Pancreas (tissue), 10 donors: ENCODE measurements around the gene TMEM255B. TPM values are rescaled to one million over a fixed set of nuclear protein-coding genes. Genes with fewer than 3 reads are reported as not detected.
A peak's percentile ranks its signal among the peaks of the same experiment; 100 is the strongest.

Experiments
- ATAC-seq, 4 donors: fragments of 200-7000 bp; cut with Tn5 transposase; one replicate each; pipeline versions ENCODE4 v1.8.0 to v1.9.1; 2020; ENCODE audit warnings: mild to moderate bottlenecking in 4 of 4, moderate library complexity in 4 of 4
- DNase-seq, 6 donors: peaks; one replicate each; pipeline ENCODE4 v3.0.0-alpha.2; 2020
- FAIRE-seq: peaks from 2 replicates; lab custom pipeline; 2012; peaks lifted over from hg19 to GRCh38; lab: Jason Lieb, UNC
- H3K27ac ChIP-seq, 4 donors: fragments of 200-600 bp; sonication (generic); 1 replicate in 3 of 4; 2 replicates in 1 of 4; pipeline versions ENCODE4 v1.5.0 to v1.8.0; 2020
- H3K27me3 ChIP-seq, 4 donors: fragments of 200-600 bp; one replicate each; pipeline ENCODE4 v1.8.0; 2021
- H3K36me3 ChIP-seq, 3 donors: fragments of 200-600 bp; sonication (generic) in 1 of 3; one replicate each; pipeline versions ENCODE4 v1.5.0 to v1.8.0; 2020 to 2021
- H3K4me1 ChIP-seq, 3 donors: fragments of 200-600 bp; one replicate each; pipeline ENCODE4 v1.8.0; 2021
- H3K4me3 ChIP-seq, 4 donors: fragments of 200-600 bp; sonication (generic) in 2 of 4; one replicate each; pipeline versions ENCODE4 v1.5.0 to v1.8.0; 2020 to 2021
- H3K9me3 ChIP-seq, 4 donors: fragments of 200-600 bp; one replicate each; pipeline ENCODE4 v1.8.0; 2021
- WGBS, 2 donors: extraction: QIAGEN DNeasy Blood & Tissue Kit; methylation state at CpG; one replicate each; pipeline ENCODE4 v1.1.7; 2013; 5-methylcytosine and 5-hydroxymethylcytosine counted together
- intact Hi-C, 3 donors: fragments of 100-400 bp; cut with DNase I; formaldehyde crosslinking; loops; one replicate each; pipeline versions ENCODE4 v1.11.1 to v1.14.2; 2022
- polyA plus RNA-seq, 2 donors: library from polyadenylated mRNA; stranded (reverse); fragments of 200-250 nt; gene quantifications; one replicate each; pipeline ENCODE4 v1.2.3, GENCODE V29; 2013
- total RNA-seq, 6 donors: library from RNA; stranded (reverse); fragmentation: NEBNext Ultra II Directional in 4 of 6; extraction: Animal tissue kit (Norgen Biotek cat#: 25700) in 4 of 6; gene quantifications; one replicate each; pipeline versions ENCODE4 v1.2.1 to v1.2.4, GENCODE V29; 2021 to 2023
- TF ChIP-seq, protein P1 (sequence below), 4 donors: fragments of 200-600 bp; sonication (generic) in 3 of 4; IDR thresholded peaks; one replicate each; pipeline versions ENCODE4 v1.5.0 to v1.8.0; 2021; ENCODE audit warnings: antibody characterized with exemption in 4 of 4
- donor health status: healthy with polysubstance abuse.
- donor health status: DM: no; HTN: no; CAD: no; lungs with moderate emphysema.
- donor health status: DM: no; HTN: no; CAD: no.
- donor health status: control.
- donor health status: control.
- donor health status: Bipolar disorder and iron deficiency.
- donor health status: DM: yes; HTN: yes; CAD: no.
- donor health status: DM: no; HTN: no; CAD: no.
- donor health status: DM: no; HTN: no; CAD: no.
- donor health status: DM: yes; HTN: yes; CAD: no.

The TMEM255B gene
- total and polyA plus RNA-seq, 8 donors = 1.8 to 17.9 (median 4.4) TPM

- H3K4me3 ChIP-seq = no peak overlapping the region
- intact Hi-C loops = no loop called here
- FAIRE-seq = no peak
- no peaks in the 10 kb centered on the region for H3K27me3 ChIP-seq
- TF ChIP-seq, protein P1, sequence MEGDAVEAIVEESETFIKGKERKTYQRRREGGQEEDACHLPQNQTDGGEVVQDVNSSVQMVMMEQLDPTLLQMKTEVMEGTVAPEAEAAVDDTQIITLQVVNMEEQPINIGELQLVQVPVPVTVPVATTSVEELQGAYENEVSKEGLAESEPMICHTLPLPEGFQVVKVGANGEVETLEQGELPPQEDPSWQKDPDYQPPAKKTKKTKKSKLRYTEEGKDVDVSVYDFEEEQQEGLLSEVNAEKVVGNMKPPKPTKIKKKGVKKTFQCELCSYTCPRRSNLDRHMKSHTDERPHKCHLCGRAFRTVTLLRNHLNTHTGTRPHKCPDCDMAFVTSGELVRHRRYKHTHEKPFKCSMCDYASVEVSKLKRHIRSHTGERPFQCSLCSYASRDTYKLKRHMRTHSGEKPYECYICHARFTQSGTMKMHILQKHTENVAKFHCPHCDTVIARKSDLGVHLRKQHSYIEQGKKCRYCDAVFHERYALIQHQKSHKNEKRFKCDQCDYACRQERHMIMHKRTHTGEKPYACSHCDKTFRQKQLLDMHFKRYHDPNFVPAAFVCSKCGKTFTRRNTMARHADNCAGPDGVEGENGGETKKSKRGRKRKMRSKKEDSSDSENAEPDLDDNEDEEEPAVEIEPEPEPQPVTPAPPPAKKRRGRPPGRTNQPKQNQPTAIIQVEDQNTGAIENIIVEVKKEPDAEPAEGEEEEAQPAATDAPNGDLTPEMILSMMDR (IDR thresholded peaks at IDR 0.05) = no peak
- H3K36me3 ChIP-seq = no peaks in the 10 kb centered on the region
- WGBS, 2 donors = 92 to 96% methylated on average over 4 of the region's 4 CpGs
- no peaks in the 10 kb centered on the region for H3K9me3 ChIP-seq
- H3K4me1 ChIP-seq = peaks cover 6 to 19% (median 17%) of the 10 kb centered on the region in 3 donors
- H3K27ac ChIP-seq = peak overlapping the region in 3 of 4 donors; percentile 57 to 87 (median 64)
- no peak for ATAC-seq
- DNase-seq = peak in 2 of 6 donors; percentile 5 to 28
Measured at GRCh38 chr13:113859311-113860050, 100.5 kb downstream of the TMEM255B start.

DNA sequence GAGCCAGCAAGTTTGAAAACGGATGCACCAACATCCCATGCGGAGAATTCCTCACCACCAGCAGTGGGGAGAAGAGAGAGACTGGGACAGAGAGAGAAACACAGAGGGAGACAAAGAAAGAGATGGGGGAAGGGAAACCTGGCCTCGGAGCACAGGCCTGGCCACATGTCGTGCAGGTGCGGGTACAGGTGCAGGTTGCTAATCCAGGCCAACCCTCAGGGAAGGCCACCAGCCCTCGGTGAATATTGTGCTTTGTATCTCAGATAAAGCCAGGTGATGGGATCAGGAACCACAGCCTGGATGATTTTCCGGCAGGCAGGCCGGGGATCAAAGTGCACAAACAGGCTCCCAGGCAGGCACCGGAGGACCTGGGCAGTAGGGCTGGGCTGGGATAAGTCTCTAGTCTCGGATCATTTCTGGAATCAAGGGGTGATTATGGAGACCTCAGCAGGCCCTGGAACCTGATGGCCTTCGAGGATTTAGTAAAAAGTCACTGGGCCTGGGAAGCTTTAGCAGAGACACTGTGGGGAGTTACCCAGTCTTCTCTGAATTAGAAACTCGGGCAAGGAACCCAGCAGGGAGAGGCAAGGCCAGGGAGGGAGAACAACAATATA, 101.1 kb downstream of the TMEM255B start:
- peak in 2 of 4 donors; percentile 6 to 12 for ATAC-seq
- WGBS, 2 donors = 47 to 61% methylated on average over 12 of the region's 12 CpGs
- TF ChIP-seq, protein P1 (IDR thresholded peaks at IDR 0.05) = no peak
- DNase-seq = peak in 3 of 6 donors; percentile 14 to 47 (median 30)
- FAIRE-seq = no peak
- no peak overlapping the region for H3K4me3 ChIP-seq
- H3K27ac ChIP-seq = peak overlapping the region; percentile 46 to 87 (median 60)
- no peaks in the 10 kb centered on the region for H3K36me3 ChIP-seq
- H3K4me1 ChIP-seq = peaks cover 4 to 17% (median 17%) of the 10 kb centered on the region in 3 donors
- intact Hi-C loops = no loop called here
- H3K9me3 ChIP-seq = no peaks in the 10 kb centered on the region
- H3K27me3 ChIP-seq = no peaks in the 10 kb centered on the region

- no peaks in the 10 kb centered on the region for H3K9me3 ChIP-seq
- peak in 4 of 6 donors; percentile 41 to 76 (median 60) for DNase-seq
- TF ChIP-seq, protein P1 (IDR thresholded peaks at IDR 0.05) = no peak
- H3K4me1 ChIP-seq = peaks cover 4 to 17% (median 17%) of the 10 kb centered on the region in 3 donors
- FAIRE-seq = no peak
- no peak overlapping the region for H3K4me3 ChIP-seq
- no peaks in the 10 kb centered on the region for H3K27me3 ChIP-seq
- no peaks in the 10 kb centered on the region for H3K36me3 ChIP-seq
- intact Hi-C loops = no loop called here
- peak overlapping the region; percentile 46 to 87 (median 60) for H3K27ac ChIP-seq
- peak; percentile 6 to 59 (median 32) for ATAC-seq
- 68 to 75% methylated on average over 15 of the region's 15 CpGs for WGBS, 2 donors
Measured at GRCh38 chr13:113860665-113861432, 101.8 kb downstream of the TMEM255B start.

- FAIRE-seq (no peak), DNase-seq (peak in 4 of 6 donors; percentile 8 to 44 (median 28)), ATAC-seq (no peak)
- Histone ChIP-seq H3K4me1 (peaks cover 4 to 17% (median 15%) of the 10 kb centered on the region in 3 donors), H3K27ac (peak overlapping the region in 2 of 4 donors; percentile 87 to 89), H3K36me3 (no peaks in the 10 kb centered on the region), H3K27me3 (no peaks in the 10 kb centered on the region), H3K4me3 (peak overlapping the region in 1 of 4 donors; percentile 69), H3K9me3 (no peaks in the 10 kb centered on the region)
- TF ChIP-seq, protein P1 (IDR thresholded peaks at IDR 0.05) = no peak
- WGBS, 2 donors = 71 to 74% methylated on average over 12 of the region's 12 CpGs
- intact Hi-C loops = no loop called here
Measured at GRCh38 chr13:113861433-113862030, 102.5 kb downstream of the TMEM255B start.
